T-helper 22 cell (primary cell): ENCODE data around the gene RPS17.
A peak's percentile ranks its signal among the peaks of the same experiment; 100 is the strongest.

ENCODE experiments used
- DNase-seq: peaks from one replicate; pipeline ENCODE4 v3.0.0-alpha.2; 2020; ENCODE audit warnings: low read depth

The RPS17 gene

DNA sequence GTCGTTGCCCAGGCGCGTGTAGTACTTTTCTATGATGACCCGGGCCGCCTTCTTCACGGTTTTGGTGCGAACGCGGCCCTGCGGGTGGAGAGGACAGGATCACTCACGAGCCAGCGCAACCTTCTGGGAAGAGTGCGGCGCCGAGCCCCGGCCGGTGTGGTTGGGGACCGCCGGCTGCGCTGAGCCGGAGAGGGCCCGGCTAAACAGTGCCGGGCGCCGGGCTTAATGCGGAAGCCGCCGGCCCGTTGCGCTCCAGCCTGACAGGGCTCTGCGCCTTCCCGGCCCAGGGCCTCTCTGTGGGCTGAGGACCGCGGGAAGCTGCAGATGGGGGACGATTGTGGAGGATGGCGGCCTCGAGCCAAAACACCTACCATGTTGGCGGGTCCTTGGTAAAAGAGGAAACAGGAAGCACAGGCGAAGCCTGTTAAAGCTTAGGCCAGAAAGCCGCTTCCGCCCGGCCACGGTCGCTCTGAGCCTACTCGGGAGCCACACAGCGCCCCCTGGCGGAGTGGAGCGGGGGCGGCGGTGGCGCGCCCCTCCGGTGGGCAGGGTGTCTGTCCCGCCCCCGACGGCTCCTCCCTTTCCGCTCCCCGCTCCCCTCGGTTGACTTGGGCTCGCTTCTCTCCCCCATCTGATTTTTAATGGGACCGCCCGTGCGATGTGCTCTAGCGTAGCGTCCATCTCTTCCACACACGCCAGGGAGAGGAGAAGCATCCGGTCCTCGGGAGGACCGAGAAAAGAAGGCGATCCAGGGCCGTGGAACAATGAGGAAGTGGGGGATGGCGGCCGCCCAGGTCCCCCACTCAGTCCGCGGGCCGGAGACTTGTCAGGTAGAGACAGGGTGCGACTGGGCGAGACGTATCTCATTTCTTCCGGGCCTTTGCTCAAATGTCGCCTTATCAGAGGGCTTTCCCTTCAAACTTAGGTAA is at the start of gene RPS17:
Gene RPS17, minus strand, starts transcription at position 403 of the 929 bp plus-strand sequence. Its CDS starts 29 bp downstream, at position 374.
- DNase-seq: peak; percentile 95

DNA sequence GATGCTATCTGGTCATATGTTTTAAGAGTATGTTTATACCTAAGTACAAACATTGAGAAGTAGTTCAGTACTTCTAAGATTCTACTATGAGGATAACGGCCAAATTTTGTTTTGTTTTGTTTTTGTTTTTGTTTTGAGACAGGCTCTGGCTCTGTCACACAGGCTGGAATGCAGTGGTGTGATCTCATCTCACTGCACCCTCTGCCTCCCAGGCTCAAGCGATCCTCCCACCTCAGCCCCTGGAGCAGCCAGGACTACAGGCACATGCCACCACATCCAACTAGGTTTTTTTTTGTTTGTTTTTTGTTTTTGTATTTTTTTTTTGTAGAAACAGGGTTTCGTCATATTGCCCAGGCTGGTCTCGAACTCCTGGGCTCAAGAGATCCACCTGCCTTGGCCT is 47.5 kb upstream of the RPS17 start:
- no peak for DNase-seq

DNA sequence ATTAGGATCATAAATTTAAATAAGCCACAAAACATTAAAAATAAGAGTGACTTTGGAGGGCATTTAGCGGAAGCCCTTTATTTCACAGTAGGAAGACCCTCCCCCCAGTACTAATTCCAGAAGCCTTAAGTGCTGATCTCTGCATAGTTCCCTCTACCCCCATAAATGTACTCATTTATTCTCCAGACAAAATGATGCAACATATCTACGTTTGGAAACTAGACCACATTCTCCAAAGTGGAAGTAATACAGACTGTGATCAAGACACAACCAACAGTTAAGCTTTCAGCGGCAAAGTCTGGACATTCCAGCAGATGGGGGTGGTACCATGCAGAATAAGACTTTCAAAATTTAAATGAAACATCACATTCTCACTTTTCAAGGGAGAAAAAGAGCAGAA is 44.8 kb upstream of the RPS17 start:
- DNase-seq: no peak

DNA sequence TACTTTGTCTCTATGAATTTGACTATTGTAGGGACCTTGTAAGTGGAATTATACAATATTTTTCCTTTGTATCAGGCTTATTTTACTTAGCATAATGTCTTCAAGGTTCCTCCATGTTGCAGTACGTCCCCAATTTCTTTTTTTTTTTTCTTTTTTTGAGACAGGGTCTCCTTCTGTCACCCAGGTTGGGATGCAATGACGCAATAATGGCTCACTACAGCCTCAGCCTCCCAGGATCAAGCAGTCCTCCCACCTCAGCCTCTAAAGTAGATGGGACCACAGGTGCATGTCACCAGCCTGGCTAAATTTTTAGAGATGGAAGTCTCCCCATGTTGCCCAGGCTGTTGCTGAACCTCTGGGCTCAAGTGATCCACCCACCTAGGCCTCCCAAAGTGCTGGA is 40.5 kb upstream of the RPS17 start:
- DNase-seq: no peak

DNA sequence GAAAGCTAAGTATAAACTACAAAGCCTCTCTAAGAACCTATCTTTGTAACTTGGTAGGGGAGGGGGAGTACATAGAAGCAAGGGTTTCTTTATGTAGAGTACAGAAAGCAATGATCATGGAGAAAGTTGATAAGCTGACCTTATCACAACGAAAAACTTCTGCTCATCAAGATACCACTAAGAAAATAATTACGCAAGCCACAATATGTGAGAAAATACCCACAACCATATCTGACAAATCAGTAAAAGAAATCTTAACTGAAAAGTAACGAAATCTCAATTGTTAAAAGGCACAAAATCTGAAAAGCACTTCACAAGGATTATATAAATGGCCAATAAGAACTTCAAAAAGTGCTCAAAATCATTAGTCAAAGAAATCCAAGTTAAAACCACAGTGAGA is 35.1 kb upstream of the RPS17 start:
- no peak for DNase-seq

DNA sequence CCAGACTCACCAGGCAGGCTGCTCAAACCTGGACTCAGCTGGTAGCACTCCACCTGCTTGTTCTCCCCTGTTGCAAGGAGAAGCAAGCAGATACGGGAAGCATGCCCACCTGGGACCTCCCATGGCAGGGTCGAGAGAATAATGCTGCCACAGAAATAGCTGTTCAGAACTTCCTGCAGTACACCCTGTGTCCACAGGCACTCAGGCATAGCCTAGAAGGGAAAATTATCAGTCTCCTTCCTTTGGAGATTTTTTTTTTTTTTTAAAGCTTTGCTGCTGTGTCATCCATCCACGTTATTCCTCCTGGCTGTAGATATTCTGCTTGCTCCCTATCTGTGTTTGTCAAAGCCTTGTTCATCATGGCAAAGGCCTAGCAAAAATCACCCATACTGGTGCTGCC is 32.7 kb upstream of the RPS17 start:
- DNase-seq: no peak

DNA sequence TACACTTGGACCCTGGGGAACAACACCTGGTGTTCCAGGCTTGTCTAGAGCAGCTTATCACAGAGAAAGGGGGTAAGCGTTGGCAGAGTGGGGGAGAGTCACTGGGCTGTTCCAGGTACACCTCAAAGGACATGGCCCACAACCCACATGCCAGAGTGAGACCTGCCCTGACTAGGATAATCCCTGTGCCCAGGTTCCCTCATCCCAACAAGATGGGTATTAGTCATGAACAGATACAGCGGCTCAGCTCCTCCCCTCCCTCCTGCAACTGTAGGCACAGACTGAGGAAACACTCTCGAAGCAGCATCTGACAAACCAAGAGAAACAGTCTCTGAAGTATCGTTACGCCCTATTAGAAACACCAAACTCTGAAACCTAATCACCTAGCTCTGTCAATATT is 32.1 kb upstream of the RPS17 start:
- DNase-seq: no peak

DNA sequence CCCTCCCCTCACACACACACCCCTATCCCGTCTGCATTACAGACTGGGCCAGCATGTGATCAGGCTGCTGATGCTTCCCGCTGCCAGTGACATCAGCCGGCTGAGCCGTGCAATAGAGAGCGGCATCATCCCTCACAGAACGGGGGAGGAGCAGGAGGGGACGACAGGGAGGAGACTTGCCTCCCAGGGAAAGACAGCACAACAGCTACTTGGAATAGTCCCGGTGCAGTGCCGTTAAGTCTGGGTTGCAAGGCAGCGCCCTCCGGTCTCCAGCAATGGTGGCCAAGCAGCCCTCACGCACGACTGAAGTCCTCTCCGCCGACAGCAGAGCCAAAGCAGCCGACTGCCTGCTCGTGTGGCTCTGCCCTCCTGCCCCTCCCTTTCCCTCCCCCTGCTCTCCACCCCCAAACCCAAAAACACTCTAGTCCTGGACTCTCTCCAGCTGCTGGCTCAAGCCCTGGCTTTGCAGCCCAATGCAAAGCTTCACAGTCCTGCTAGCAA is 31.5 kb upstream of the RPS17 start:
- no peak for DNase-seq

DNA sequence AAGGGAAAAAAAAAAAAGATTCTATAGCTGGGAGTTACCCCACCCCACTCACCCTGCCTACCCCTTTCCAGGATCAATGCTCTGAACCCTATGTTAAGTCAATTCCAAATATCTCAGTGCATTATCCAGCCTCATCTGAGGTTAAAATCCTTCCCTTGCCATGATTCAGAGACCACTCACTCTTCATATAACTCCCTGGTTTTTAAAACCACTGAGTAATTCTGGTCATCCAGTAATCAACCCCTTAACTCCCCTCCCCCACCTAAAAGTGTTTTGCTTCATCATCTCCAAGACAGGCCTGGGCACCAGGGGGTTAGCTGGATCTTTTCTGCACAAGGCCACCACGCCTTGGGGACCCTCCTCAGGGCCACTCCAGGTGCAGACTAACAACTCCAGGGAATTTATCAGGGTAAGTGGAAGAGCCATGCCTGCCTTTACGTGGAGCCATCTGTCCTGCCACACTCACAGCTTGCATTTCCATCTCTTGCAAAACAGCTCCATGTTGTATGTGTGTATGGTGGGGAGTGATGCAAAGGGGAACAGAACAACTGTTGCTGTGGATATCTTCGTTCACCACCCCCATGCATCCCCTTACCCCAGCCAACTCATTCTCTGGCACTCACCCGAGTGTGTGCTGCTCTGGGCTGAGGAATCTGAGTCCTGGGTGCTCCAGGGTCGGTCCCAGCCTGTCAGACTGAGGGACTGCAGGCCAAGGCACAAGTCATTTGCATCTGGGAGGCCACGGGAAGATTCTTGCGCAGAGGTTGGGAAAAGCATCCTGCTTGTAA is 30.7 kb upstream of the RPS17 start:
- DNase-seq: no peak

DNA sequence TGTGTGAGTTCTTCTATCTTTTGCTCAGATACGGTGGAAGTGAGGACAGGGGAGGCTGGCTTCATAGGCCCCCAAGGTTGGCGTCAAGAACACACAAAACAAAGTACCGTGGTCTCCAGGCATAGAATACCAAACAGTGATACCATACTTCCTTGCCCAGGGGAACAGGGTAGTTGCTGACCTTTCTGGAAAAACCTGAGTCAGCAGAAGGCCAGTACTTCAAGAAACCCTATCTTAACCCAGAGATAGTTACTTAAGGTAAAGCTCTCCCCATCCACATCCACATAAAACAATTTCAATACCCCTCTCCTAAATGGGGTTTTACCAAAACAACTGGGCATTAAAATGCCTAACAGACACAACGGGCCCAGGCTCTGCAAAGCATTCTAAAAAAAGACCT is 29.6 kb upstream of the RPS17 start:
- DNase-seq: no peak

DNA sequence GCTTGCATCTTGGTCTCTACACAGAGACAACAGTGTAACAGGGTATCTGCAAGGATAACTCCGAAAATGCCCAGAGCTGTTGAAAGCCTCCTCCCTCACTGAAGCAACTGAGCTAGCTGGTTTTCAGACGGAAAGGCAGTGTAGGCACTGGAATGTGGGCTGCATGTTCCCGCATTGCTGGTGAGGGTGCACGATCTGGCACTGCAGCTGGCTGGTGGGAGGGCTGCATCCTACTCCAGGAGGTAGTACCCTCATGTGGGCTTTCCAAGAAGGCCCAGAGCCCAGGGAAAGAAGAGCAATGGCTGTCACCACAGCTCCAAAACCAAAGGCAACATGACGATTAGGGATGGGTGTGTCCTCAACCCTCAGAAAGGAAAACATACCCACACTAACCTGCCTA is 28.7 kb upstream of the RPS17 start:
- no peak for DNase-seq

DNA sequence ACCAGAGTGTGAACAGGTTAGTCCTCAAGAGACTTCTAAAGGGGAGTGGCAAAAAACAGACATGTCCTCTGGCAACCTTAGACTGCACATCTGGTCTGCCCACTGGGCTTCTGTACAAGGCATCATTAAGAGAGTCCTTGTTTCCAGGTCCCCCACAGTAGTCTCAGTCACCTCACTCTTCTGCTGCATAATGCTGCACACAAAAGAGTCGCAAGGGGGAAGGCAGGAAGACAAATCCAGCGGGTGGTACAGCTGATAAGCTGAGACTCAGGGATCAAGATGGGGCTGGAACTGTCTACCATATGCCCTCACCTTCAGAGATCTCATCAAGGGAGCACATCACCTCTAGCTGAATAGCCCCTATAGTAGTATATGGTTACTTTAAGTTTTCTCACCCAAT is 27.4 kb upstream of the RPS17 start:
- DNase-seq: no peak

DNA sequence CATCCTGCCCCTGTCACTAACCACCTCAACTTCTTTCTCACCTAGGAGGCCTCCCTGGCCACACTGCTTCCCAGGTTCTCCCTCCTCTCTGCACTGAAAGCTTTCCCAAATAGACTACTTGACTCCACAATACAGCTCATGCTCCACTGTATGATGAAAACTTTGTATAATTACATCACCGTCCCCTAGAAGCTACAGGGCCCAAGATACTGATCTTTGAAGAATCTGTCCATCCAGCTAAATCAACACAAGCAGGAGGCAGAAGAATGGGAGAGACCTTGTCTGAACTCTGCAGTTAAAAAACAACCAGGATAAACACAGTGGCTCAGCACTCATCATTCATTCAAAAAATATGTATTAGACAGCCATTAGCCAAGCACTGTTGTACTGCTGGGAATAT is 26.4 kb upstream of the RPS17 start:
- no peak for DNase-seq

DNA sequence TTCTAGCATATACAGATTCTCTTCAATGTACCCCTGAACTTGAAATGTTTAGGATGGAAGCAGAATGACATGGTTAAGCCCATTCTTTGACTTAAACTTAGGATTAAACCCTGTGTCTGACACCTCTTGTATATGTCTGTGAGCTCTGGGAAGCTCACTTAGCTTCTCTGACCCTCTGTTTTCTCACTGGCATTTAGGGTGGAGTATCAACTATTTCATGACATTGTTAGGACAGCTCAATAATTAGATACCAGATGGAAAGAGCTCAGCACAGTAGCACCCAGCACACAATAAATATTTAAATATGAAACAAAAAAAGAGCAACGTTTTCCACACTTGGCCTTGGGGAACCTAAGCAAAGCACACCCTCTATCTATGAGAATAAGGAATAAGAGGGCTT is 18.2 kb upstream of the RPS17 start:
- no peak for DNase-seq

DNA sequence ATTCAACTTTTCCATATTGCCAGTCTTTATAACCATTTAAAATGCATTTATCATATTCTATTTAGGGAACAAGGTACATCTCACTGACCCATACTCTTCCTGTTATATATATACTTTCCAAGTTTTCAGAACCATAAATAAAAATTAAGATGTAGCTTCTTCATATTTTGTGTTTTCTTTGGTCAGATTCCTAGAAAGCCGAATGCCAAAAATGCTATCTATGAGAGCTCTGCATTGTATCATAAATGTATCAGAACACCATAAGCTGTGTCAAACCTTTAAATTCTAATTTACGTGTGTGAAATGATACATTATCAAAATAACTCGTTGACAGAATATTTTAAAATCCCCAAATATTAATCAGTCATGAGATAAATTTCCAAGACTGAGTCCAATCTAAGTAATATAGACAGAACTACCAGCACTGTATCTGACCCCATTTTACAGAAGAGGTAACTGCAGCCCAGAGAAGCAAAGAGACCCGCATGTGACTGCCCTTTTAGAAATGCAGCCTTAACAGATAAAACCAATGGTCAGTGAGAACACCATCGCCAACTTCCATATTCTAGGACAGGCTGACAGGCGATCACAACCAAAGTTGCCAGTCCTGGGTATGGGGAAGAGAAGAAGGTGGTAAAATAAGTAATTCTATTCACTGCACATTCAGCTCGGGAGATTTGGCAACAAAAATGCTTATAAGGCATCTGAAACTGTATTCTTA is 16.2 kb upstream of the RPS17 start:
- DNase-seq: no peak

DNA sequence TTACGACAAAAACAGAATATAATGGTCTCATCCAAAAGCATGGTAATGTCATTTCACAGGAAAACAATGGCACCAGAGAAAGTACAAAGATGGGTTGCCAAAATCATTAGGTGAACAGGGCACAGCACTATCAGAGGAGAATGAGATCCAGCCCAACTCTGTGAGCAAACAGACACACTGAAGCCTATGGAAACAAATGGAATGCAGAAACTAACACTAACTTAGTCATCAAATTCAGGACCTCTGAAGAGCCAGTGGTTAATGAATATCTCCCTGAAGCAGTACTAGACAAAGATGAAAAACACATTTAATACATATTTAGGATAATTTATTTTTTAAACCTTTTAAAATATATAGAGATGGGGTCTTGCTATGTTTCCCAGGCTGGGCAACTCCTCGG is 14.6 kb upstream of the RPS17 start:
- no peak for DNase-seq

DNA sequence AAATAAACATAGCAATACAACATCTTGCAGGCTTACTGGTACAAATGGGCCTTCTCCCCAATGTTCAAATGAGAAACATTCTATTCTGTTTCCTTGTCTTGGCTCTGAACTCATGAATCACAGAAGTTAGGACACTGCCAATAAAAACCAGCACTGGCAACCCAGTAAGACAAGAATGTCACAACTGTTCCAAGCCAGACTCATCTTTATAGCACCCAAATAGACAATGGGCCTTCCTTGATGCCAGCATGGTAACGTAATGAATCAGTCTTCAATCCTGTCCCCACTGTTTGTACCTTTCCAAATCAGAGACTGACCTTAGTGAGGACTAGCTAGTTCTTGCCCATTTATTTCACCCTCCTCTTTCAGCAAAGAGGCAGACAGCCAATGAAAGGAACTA is 14.1 kb upstream of the RPS17 start:
- DNase-seq: no peak

DNA sequence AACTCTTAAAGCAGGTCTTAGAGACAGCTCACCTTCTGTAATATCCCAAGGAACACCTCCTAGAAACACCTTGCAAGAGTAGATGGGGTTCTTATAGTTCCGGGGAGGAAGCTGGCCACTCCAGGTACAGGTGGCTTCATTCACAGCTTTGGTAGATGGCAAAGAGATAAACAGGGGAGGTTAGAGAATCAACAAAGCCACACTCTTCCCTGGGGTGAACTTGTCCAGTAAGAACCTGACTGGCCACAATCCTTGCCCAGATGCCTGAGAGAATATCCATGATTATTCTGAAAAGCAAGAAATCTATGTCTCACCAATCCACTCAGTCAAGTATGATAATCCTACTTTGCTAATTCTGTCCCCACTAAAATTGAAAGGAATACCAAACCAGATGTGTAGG is 13.6 kb upstream of the RPS17 start:
- DNase-seq: no peak

DNA sequence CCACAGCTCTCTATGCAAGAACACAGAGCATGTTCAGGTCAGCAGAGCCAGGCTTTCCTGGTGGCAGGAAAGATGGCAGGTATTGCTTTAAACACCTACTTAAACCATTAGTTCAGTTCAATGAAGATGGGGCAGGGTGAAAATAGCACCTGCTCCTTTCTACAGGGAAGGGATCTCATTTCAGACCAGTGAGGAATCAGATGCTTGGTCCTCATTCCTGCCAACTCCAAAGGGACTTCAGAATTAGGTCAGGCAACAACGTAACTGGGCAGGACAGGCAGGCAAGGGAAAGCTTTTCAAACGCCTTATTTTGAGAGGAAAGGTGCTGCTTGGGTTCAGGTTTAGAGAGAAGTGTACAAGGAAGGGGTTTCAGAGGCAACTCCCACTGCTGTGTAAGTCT is 12.6 kb upstream of the RPS17 start:
- DNase-seq: no peak

DNA sequence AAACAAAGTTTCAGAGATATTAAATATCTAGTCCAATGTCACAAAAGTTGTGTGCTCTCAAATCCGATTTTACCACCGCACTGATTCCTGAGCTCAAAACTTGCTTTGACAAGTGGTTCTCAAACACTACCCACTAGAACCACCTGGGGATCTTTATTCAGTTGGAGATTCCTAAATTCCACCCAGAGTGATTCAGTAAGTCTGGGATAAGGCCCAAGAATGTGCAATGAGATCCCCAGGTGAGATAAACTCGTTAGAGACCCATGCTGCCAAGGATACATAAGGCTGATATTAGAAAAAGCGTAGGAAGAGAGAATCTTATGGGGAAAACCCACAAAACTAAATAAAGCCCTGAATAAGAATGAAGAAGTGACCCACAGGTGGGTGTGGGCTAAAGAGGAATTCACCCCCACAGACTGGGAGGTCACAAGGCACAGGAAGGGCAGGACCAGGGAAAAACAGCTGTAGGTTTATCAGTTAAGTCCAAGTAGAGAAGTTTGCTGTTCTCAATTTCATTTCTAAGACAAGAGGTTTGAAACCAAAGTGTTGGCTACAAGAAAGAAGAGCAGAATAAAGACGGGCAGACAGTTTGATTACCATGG is 11.5 kb upstream of the RPS17 start:
- no peak for DNase-seq

DNA sequence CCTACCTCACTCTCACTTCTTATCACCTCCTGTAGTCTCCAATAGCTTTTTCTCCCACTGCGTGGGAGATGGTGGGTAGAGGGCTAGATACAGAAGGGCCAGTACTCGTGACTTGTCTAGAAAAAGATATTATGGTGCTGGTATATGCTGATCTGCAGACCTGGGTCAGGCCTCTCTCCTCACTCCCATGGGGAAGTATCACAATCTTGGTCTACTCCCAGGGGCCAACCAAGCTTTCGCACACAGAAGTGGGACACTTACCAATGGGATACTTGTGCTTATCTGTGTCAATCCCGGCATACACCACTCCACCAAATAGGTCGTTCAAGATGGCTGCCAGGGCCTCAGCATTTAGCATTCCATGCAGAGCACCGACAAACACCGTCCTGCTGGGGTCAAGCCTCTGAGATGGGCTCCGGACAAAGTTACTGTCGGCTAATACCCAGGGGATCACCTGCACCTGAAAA is 9.0 kb upstream of the RPS17 start:
- no peak for DNase-seq

DNA sequence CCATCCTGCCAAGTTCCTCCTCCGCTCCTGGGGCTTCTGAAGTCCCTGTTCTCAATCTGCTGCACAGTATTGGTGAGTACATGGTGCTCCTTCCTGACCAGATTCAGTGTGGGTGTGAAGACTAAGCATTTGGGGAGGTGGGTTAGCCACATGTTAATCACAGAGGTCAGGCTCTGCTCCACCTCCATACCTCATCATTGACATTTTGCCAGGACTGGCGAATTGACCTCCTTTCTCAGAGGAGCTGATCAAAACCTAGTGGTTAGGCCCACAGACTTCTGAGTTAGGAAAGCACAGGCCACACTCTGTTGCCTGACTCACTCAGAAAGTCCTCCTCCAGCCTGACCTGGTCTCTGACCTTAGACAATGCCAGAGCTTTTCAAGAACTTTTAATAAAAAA is 8.4 kb upstream of the RPS17 start:
- no peak for DNase-seq
